C4-2B (cell line): Measurements from ENCODE around the gene EPHA2.

Source experiments
- ZFX ChIP-seq: fragments of 450-650 bp; IDR thresholded peaks from 2 replicates; pipeline ENCODE4 v1.6.1; 2017
- TF ChIP-seq, protein P1 (sequence below): fragments of 450-650 bp; conservative IDR thresholded peaks from 2 replicates; pipeline ENCODE4 v1.5.1; 2017; ENCODE audit warnings: mild to moderate bottlenecking

- TF ChIP-seq, protein P1, sequence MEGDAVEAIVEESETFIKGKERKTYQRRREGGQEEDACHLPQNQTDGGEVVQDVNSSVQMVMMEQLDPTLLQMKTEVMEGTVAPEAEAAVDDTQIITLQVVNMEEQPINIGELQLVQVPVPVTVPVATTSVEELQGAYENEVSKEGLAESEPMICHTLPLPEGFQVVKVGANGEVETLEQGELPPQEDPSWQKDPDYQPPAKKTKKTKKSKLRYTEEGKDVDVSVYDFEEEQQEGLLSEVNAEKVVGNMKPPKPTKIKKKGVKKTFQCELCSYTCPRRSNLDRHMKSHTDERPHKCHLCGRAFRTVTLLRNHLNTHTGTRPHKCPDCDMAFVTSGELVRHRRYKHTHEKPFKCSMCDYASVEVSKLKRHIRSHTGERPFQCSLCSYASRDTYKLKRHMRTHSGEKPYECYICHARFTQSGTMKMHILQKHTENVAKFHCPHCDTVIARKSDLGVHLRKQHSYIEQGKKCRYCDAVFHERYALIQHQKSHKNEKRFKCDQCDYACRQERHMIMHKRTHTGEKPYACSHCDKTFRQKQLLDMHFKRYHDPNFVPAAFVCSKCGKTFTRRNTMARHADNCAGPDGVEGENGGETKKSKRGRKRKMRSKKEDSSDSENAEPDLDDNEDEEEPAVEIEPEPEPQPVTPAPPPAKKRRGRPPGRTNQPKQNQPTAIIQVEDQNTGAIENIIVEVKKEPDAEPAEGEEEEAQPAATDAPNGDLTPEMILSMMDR = no peak
- TF ChIP-seq ZFX = no peak
These were observed 39.9 kb downstream of the EPHA2 start for GRCh38 chr1:16116002-16116401.
